GM13976 (cell line): ENCODE measurements around the gene MBD4.

Source experiments
- DNase-seq: peaks from one replicate; pipeline ENCODE4 v3.0.0; 2012; ENCODE audit warnings: low spot score
- CTCF ChIP-seq: IDR thresholded peaks from 2 replicates; pipeline ENCODE4 v1.5.1; 2012; ENCODE audit warnings: borderline replicate concordance, mild to moderate bottlenecking; ENCODE audit not compliant: insufficient read depth; ENCODE audit errors: extremely low read depth, missing control alignments, control extremely low read depth
- in situ Hi-C: fragments of 300-500 bp; cut with MboI; formaldehyde crosslinking; loops from one replicate; pipeline ENCODE4 v1.12.0; 2022; ENCODE audit warnings: low sequenced_read_pairs, mixed read lengths, inconsistent platforms; ENCODE audit not compliant: unreplicated experiment

Gene MBD4

GRCh38 chr3:129463716-129464115 is 24.0 kb upstream of the MBD4 start:
- no peak for DNase-seq
- TF ChIP-seq CTCF = no peak
- in situ Hi-C loops = no loop called here

- in situ Hi-C loops = no loop called here
- no peak for TF ChIP-seq CTCF
Measured at GRCh38 chr3:129463094-129463493, 23.3 kb upstream of the MBD4 start.

GRCh38 chr3:129462361-129462968 is 22.7 kb upstream of the MBD4 start:
- DNase-seq = no peak
- TF ChIP-seq CTCF = no peak
- in situ Hi-C loops = no loop called here

More at GRCh38 chr3:129463094-129463493, 23.3 kb upstream of the MBD4 start:
- DNase-seq = no peak

- no peak for DNase-seq
- in situ Hi-C loops = no loop called here
- TF ChIP-seq CTCF = no peak
Measured at GRCh38 chr3:129461461-129462146, 21.9 kb upstream of the MBD4 start.

GRCh38 chr3:129461022-129461421 is 21.3 kb upstream of the MBD4 start:
- no peak for DNase-seq
- in situ Hi-C loops = no loop called here
- no peak for TF ChIP-seq CTCF

GRCh38 chr3:129460572-129460971 is 20.8 kb upstream of the MBD4 start:
- in situ Hi-C loops = no loop called here
- no peak for DNase-seq
- no peak for TF ChIP-seq CTCF
